Tibial nerve (tissue), 4 donors: ENCODE data around the gene TBC1D24.

Experiments used
- CTCF ChIP-seq, 5 experiments: fragments of 200-600 bp in 3 of 5; fragments of 450-650 bp in 2 of 5; sonication (generic) in 3 of 5; IDR thresholded peaks; one replicate each; pipeline ENCODE4 v1.5.1; 2016 to 2019; ENCODE audit warnings: antibody characterized with exemption in 5 of 5, mild to moderate bottlenecking in 3 of 5, moderate library complexity in 2 of 5
- EP300 ChIP-seq, 2 donors: sonication (generic); formaldehyde crosslinking; IDR thresholded peaks; one replicate each; pipeline ENCODE4 v1.6.1; 2017; ENCODE audit warnings: antibody characterized with exemption in 2 of 2, mild to moderate bottlenecking in 1 of 2
- POLR2A ChIP-seq, 2 donors: fragments of 450-650 bp; IDR thresholded peaks; one replicate each; pipeline ENCODE4 v1.6.1; 2017; ENCODE audit warnings: antibody characterized with exemption in 2 of 2, mild to moderate bottlenecking in 2 of 2, moderate library complexity in 2 of 2

GRCh38 chr16:2520784-2521531, 46.0 kb downstream of the TBC1D24 start:
- TF ChIP-seq CTCF (IDR thresholded peaks at IDR 0.05), result no peak
- no peak for TF ChIP-seq EP300 (IDR thresholded peaks at IDR 0.05)
- TF ChIP-seq POLR2A (IDR thresholded peaks at IDR 0.05), result no peak
